CD4-positive, alpha-beta memory T cell (primary cell): Measurements from ENCODE around the gene TRMT112. TPM values are rescaled to one million over a fixed set of nuclear protein-coding genes. Genes with fewer than 3 reads are reported as not detected.
A peak's percentile ranks its signal among the peaks of the same experiment; 100 is the strongest.

Experiments used
- CTCF ChIA-PET: fragments of 350-600 bp; sonication (Branson Sonifier 250); formaldehyde crosslinking; loops from one replicate; lab custom pipeline; 2021; ENCODE audit warnings: inconsistent platforms; ENCODE audit not compliant: partially characterized antibody; lab: Charles Lee
- POLR2A ChIA-PET: fragments of 350-600 bp; sonication (Branson Sonifier 250); formaldehyde crosslinking; loops from one replicate; lab custom pipeline; 2021; ENCODE audit not compliant: partially characterized antibody; lab: Charles Lee
- DNase-seq, 5 donors: peaks; one replicate each; pipeline versions ENCODE4 v3.0.0 to v3.0.0-alpha.2; 2020 to 2022; ENCODE audit warnings: mixed read lengths in 1 of 5
- H3K27ac ChIP-seq: one replicate; pipeline ENCODE4 v1.7.0; 2013; ENCODE audit warnings: low read depth, low read length
- H3K27me3 ChIP-seq: 2 replicates; pipeline ENCODE4 v1.7.0; 2013; ENCODE audit warnings: mild to moderate bottlenecking, low read length, moderate library complexity; ENCODE audit not compliant: insufficient read depth
- H3K36me3 ChIP-seq: 2 replicates; pipeline ENCODE4 v1.7.0; 2013; ENCODE audit warnings: mild to moderate bottlenecking, low read length, moderate library complexity; ENCODE audit not compliant: insufficient read depth
- H3K4me1 ChIP-seq: 2 replicates; pipeline ENCODE4 v1.7.0; 2013; ENCODE audit warnings: mild to moderate bottlenecking, low read length, moderate library complexity; ENCODE audit not compliant: insufficient read depth
- H3K4me3 ChIP-seq, 2 donors: one replicate each; pipeline ENCODE4 v1.7.0; 2013; ENCODE audit warnings: low read length in 2 of 2, mild to moderate bottlenecking in 1 of 2
- H3K9me3 ChIP-seq, 2 donors: one replicate each; pipeline ENCODE4 v1.7.0; 2013; ENCODE audit warnings: low read length in 2 of 2, control low read depth in 1 of 2; ENCODE audit not compliant: control insufficient read depth in 1 of 2
- H3K27ac Mint-ChIP-seq, 7 donors: one replicate each; pipeline ENCODE4 v1.8.0; 2020 to 2021; ENCODE audit warnings: mixed read lengths in 7 of 7, mild to moderate bottlenecking in 6 of 7, inconsistent platforms in 3 of 7, moderate library complexity in 3 of 7
- H3K27me3 Mint-ChIP-seq, 2 donors: one replicate each; pipeline ENCODE4 v1.8.0; 2020 to 2021; ENCODE audit warnings: mixed read lengths in 2 of 2
- H3K36me3 Mint-ChIP-seq, 2 donors: one replicate each; pipeline ENCODE4 v1.8.0; 2020 to 2021; ENCODE audit warnings: mixed read lengths in 2 of 2, inconsistent platforms in 1 of 2, mild to moderate bottlenecking in 1 of 2
- H3K4me1 Mint-ChIP-seq, 4 donors: one replicate each; pipeline ENCODE4 v1.8.0; 2020 to 2021; ENCODE audit warnings: mixed read lengths in 4 of 4, mild to moderate bottlenecking in 1 of 4
- H3K4me3 Mint-ChIP-seq, 8 donors: one replicate each; pipeline ENCODE4 v1.8.0; 2020 to 2021; ENCODE audit warnings: mixed read lengths in 8 of 8, mild to moderate bottlenecking in 7 of 8, moderate library complexity in 6 of 8, inconsistent platforms in 3 of 8
- H3K9me3 Mint-ChIP-seq, 8 donors: one replicate each; pipeline ENCODE4 v1.8.0; 2020 to 2021; ENCODE audit warnings: mixed read lengths in 8 of 8, mild to moderate bottlenecking in 5 of 8, inconsistent platforms in 3 of 8, moderate library complexity in 1 of 8
- intact Hi-C: fragments of 100-400 bp; cut with micrococcal nuclease; formaldehyde crosslinking; loops from one replicate; pipeline ENCODE4 v1.15.1; 2023
- polyA plus RNA-seq, 2 donors: library from polyadenylated mRNA; unstranded; fragments of 300-500 nt; fragmentation: Illumina TruSeq; gene quantifications; one replicate each; pipeline ENCODE4 v1.2.3, GENCODE V29; 2021
- total RNA-seq, 2 experiments: library from RNA; stranded (reverse); gene quantifications; one replicate each; pipeline ENCODE4 v1.2.3, GENCODE V29; 2021

TRMT112 gene
- total and polyA plus RNA-seq, 4 experiments from 2014 or later: 171 to 516 (median 294) TPM

DNA sequence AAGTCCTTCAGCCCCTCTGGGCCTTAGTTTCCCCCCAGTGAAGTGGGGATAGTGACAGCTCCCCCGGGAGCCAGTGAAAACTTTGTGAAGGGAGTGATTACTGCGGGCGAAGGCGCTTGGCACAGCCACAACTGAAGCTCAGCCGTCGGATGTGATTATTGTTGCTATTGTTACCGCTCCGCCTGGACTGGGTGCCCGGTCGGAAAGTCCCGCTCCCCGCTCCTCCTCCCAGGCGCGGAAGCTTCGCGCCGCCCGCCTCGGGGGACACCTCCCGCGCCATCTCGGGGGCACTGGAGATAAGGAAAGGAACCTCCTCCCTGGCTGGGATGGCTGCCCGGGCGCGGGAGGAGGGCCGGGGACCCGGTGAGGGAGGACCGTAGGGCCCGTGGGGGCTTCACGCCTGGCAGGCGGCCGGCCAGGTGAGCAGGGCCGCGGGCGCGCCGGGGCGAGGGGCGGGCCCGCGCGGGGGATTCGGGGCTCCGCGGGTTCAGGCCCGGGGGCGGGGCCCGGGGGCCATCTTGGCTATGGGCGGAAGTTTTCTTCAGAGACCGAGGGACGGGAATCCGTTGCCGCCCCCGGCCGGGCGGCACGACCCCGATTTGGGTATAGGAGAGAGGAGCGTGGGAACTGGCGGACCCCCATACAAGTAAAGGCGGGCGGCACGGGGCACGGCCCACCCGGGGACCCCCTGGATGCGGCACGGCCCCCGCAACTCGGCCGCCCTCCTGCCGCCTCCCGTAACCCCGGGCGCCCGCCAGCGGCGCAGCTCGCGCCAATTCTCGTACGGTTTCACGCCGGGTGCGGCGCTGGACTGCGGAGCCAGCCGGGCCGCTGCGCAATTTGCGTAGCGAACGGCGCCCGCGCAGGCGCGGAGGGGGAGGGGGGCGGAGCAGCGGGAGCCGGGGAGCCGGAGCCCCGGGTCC is 32.1 kb downstream of the TRMT112 start, which contains the start of gene GPR137:
GPR137 (plus strand) TSS at position 887 of the 923 bp plus-strand sequence. CDS start 677 bp downstream, outside the sequence.
- no peaks in the 10 kb centered on the region for H3K27me3 ChIP-seq
- peak within 1 kb of the TSS; percentile 96 to 99 (median 98) for H3K27ac Mint-ChIP-seq
- CTCF ChIA-PET: interaction anchor here (1.5 to 7.3 kb wide), 5 partner anchors 13 to 80 kb away, joined by 7 to 47 read pairs (median 21); partner anchors contain the start of genes CATSPERZ and FERMT3
- H3K4me3 ChIP-seq: peak within 1 kb of the TSS; percentile 93 to 96
- intact Hi-C loops: loop anchor here (1.0 kb wide), 6 partner anchors 15 to 100 kb away; partner anchors contain the start of genes FKBP2, PPP1R14B and TRMT112
- peaks cover 24% of the 10 kb centered on the region for H3K4me1 ChIP-seq
- H3K4me3 Mint-ChIP-seq: peak within 1 kb of the TSS; percentile 90 to 93 (median 92)
- H3K27me3 Mint-ChIP-seq: peaks cover 0 to under 1% of the 10 kb centered on the region in 2 donors
- DNase-seq: peak; percentile 94 to 98 (median 96)
- peaks cover 0 to 11% of the 10 kb centered on the region in 2 donors for H3K36me3 Mint-ChIP-seq
- H3K36me3 ChIP-seq: no peaks in the 10 kb centered on the region
- peak within 1 kb of the TSS; percentile 100 for H3K27ac ChIP-seq
- no peaks in the 10 kb centered on the region for H3K9me3 ChIP-seq
- peaks cover 11 to 48% (median 23%) of the 10 kb centered on the region in 4 donors for H3K4me1 Mint-ChIP-seq
- POLR2A ChIA-PET: interaction anchor here (0.7 to 8.6 kb wide), 22 partner anchors 9 to 1444 kb away, joined by 3 to 233 read pairs (median 6); partner anchors contain the start of genes CATSPERZ, ESRRA, FERMT3 and FKBP2
- H3K9me3 Mint-ChIP-seq: no peaks in the 10 kb centered on the region

DNA sequence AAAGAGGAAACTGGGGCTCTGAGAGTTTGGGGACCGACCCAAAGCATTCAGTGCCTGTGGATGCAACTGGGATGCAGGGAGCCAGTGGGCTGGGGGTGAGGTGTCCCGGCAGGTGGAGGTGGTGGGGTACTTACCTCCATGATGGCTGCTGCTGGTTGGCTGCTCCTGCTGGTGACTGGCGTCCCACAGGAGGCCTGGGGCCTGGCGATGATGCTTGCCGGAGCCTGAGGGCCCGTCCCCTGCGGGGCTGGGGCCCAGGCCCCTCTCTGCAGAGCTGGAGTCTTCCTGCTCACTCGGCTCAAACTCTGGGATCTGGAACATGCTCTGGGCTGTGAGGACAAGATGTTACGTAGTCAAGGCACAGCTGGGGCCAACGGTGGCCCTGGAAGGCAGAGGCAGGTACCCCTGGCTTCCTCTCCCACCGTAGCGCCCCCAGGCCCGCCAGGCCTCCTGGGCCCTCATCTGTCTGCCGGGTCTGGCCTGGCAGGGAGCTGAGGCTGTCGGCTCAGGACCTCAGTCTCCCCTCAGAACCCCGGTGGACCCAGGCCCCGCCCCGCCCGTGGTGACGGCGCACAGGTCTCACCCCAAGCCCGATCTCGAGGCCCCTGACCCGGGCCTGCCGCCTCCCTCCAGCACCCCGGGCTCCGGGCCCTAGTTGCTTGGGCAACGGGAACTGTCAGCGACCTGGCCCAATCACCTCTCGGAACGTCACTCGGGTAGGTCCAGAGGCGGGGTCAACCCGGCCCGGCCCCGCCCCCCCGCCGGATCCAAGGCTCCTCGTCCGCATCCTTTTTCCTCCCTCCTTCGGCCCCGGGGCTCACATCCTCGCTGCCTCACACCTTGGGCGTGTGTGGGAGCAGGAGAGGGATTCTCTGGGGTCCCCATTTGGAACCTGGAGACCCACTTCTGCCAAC is 33.1 kb downstream of the TRMT112 start, which contains the start of gene BAD:
BAD (minus strand) TSS at position 618 of the 914 bp plus-strand sequence; CDS start at position 321, 297 bp downstream.
- Mint-ChIP-seq H3K9me3 (no peaks in the 10 kb centered on the region), H3K4me1 (peaks cover 12 to 48% (median 23%) of the 10 kb centered on the region in 4 donors), H3K27ac (peak within 1 kb of the TSS; percentile 96 to 99 (median 98)), H3K36me3 (peaks cover 0 to 13% of the 10 kb centered on the region in 2 donors), H3K27me3 (no peaks in the 10 kb centered on the region), H3K4me3 (peak within 1 kb of the TSS; percentile 90 to 93 (median 92))
- H3K4me3 ChIP-seq: peak within 1 kb of the TSS; percentile 93 to 96
- H3K27me3 ChIP-seq: no peaks in the 10 kb centered on the region
- peak within 1 kb of the TSS; percentile 100 for H3K27ac ChIP-seq
- ChIA-PET CTCF (interaction anchor here (1.5 to 7.3 kb wide), 5 partner anchors 12 to 79 kb away, joined by 7 to 47 read pairs (median 21); partner anchors contain the start of genes CATSPERZ and FERMT3), POLR2A (interaction anchor here (0.7 to 8.6 kb wide), 22 partner anchors 8 to 1443 kb away, joined by 3 to 233 read pairs (median 6); partner anchors contain the start of genes CATSPERZ, ESRRA, FERMT3 and FKBP2)
- H3K36me3 ChIP-seq: no peaks in the 10 kb centered on the region
- H3K9me3 ChIP-seq: no peaks in the 10 kb centered on the region
- intact Hi-C loops: no loop called here
- DNase-seq: peak; percentile 89 to 94 (median 90)
- H3K4me1 ChIP-seq: peaks cover 24% of the 10 kb centered on the region

DNA sequence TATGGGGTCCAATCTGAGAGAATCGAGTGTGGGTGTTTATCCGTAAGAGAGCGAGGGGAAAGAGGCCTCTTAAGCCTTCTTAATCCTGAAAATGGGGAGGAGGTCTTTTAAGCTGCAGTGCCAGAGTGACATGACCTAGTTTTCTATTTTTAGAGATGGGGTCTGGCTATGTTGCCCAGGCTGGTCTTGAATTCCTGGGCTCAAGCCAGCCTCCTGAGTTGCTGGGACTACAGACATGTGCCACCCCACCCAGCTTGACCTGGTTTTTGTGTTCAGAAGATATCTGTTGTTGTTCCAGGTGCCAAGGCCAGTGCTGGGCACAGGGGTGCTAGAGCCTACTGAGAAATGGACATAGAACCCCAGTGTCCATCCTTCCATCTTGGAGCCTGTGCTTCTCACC is 34.3 kb downstream of the TRMT112 start:
- Mint-ChIP-seq H3K36me3 (peaks cover 0 to 19% of the 10 kb centered on the region in 2 donors), H3K4me3 (peak overlapping the region in 7 of 8 donors; percentile 4 to 92 (median 78)), H3K27me3 (no peaks in the 10 kb centered on the region), H3K4me1 (peaks cover 12 to 44% (median 24%) of the 10 kb centered on the region in 4 donors), H3K9me3 (no peaks in the 10 kb centered on the region), H3K27ac (peak overlapping the region in 6 of 7 donors; percentile 80 to 99 (median 97))
- intact Hi-C loops: no loop called here
- POLR2A ChIA-PET: interaction anchor here (0.7 to 8.6 kb wide), 10 partner anchors 13 to 135 kb away, joined by 3 to 233 read pairs (median 16); partner anchors contain the start of genes CATSPERZ, ESRRA, FERMT3 and FKBP2
- peaks cover 24% of the 10 kb centered on the region for H3K4me1 ChIP-seq
- H3K9me3 ChIP-seq: no peaks in the 10 kb centered on the region
- CTCF ChIA-PET: interaction anchor here (0.7 to 7.3 kb wide), 5 partner anchors 11 to 78 kb away, joined by 3 to 47 read pairs (median 21); partner anchors contain the start of genes CATSPERZ and FERMT3
- no peak for DNase-seq
- peak overlapping the region; percentile 100 for H3K27ac ChIP-seq
- peaks cover 4% of the 10 kb centered on the region for H3K36me3 ChIP-seq
- H3K27me3 ChIP-seq: no peaks in the 10 kb centered on the region
- no peak overlapping the region for H3K4me3 ChIP-seq

DNA sequence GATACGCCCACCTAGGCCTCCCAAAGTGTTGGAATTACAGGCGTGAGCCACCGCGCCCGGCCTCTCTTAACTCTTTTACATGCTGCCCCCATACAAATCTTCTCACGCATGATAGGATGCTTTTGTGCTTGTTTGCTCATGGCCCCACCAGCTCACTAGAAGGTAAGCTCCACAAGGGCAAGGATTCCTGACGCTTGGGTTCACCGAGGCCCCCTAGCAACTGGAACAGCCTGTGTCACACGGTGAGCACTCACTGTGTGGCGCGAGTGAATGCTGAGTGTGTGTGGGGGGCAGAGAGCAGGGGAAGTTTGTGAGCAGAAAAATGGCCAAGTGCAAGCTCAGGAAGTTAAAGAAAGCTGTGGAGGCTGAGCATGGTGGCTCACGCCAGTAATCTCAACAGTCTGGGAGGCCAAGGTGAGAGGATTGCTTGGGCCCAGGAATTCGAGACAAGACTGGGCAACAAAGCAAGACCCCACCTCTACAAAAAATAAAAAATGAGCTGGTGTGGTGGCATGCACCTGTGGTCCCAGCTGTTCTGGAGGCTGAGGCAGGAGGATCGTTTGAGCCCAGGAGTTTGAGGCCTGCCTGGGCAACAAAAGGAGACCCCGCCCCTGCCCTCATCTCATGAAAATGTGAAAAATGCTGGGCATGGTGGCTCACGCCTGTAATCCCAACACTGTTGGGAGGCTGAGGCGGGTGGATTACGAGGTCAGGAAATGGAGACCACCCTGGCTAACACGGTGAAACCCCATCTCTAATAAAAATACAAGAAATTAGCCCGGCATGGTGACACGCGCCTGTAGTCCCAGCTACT is 35.2 kb downstream of the TRMT112 start:
- Histone ChIP-seq H3K27ac (no peak overlapping the region), H3K36me3 (peaks cover 7% of the 10 kb centered on the region), H3K27me3 (no peaks in the 10 kb centered on the region), H3K4me3 (no peak overlapping the region), H3K9me3 (no peaks in the 10 kb centered on the region), H3K4me1 (peaks cover 24% of the 10 kb centered on the region)
- peaks cover 12 to 44% (median 23%) of the 10 kb centered on the region in 4 donors for H3K4me1 Mint-ChIP-seq
- DNase-seq: no peak
- H3K36me3 Mint-ChIP-seq: peaks cover 0 to 19% of the 10 kb centered on the region in 2 donors
- peak overlapping the region in 2 of 8 donors; percentile 35 to 36 for H3K4me3 Mint-ChIP-seq
- no peaks in the 10 kb centered on the region for H3K9me3 Mint-ChIP-seq
- POLR2A ChIA-PET: interaction anchor here (1.2 to 8.6 kb wide), 6 partner anchors 12 to 97 kb away, joined by 4 to 233 read pairs (median 53); partner anchors contain the start of genes CATSPERZ, ESRRA, FERMT3 and FKBP2
- H3K27ac Mint-ChIP-seq: peak overlapping the region in 4 of 7 donors; percentile 42 to 80 (median 62)
- no peaks in the 10 kb centered on the region for H3K27me3 Mint-ChIP-seq
- CTCF ChIA-PET: interaction anchor here (2.8 to 7.3 kb wide), 4 partner anchors 10 to 77 kb away, joined by 19 to 47 read pairs (median 28); partner anchors contain the start of genes CATSPERZ and FERMT3
- intact Hi-C loops: no loop called here

DNA sequence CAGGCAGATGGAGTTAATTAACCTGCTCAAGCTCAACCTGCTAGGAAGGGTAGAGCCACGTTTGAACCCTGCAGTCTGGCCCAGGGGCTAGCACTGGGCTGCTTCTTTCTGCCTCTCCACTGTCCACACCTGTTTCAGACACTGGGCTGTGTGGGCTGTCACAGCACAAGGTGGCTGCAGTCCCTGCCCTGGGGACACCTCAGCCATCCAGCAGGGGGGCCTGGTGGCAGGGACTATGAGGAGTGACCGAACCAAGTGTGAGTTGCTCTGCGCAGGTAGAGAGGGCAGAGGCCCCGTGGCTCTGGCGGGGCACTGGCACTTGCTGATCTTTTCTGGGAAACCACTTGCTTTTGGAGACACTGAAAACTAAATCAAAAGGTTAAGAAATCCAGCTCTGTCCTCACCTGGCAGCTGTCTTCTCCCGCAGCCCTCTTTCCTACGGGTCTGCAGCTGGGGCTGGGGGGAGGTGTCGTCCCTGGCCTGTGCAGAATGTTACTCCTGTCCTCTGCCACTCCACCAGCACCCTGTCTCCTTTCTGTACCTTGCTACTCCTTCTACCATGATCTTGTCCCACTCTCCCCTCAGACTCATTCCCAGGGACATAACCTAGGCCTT is 38.7 kb downstream of the TRMT112 start:
- Histone ChIP-seq H3K4me1 (peaks cover 9% of the 10 kb centered on the region), H3K27ac (no peak overlapping the region), H3K4me3 (no peak overlapping the region), H3K27me3 (no peaks in the 10 kb centered on the region), H3K9me3 (no peaks in the 10 kb centered on the region), H3K36me3 (peaks cover 9% of the 10 kb centered on the region)
- no peaks in the 10 kb centered on the region for H3K27me3 Mint-ChIP-seq
- peaks cover 4 to 17% (median 12%) of the 10 kb centered on the region in 4 donors for H3K4me1 Mint-ChIP-seq
- ChIA-PET POLR2A (interaction anchor here (2.6 kb wide), 1 partner anchor 8 kb away, joined by 9 read pairs; no protein-coding TSS in a partner anchor), CTCF (interaction anchor here (1.4 to 2.6 kb wide), 3 partner anchors 23 to 39 kb away, joined by 3 to 10 read pairs (median 4); partner anchors contain the start of genes PRDX5 and TRMT112)
- no peak for DNase-seq
- H3K36me3 Mint-ChIP-seq: peaks cover 0 to 19% of the 10 kb centered on the region in 2 donors
- H3K27ac Mint-ChIP-seq: peak overlapping the region in 1 of 7 donors; percentile 52
- H3K9me3 Mint-ChIP-seq: no peaks in the 10 kb centered on the region
- intact Hi-C loops: no loop called here
- H3K4me3 Mint-ChIP-seq: no peak overlapping the region
